SU-DHL-6 (cell line): ENCODE results near the gene GSTM4.
A peak's percentile ranks its signal among the peaks of the same experiment; 100 is the strongest.

Source experiments
- H2AFZ ChIP-seq: fragments of 200-600 bp; sonication (generic); 2 replicates; pipeline ENCODE4 v1.6.1; 2014; ENCODE audit warnings: low read depth, mild to moderate bottlenecking, moderate library complexity, mixed read lengths, antibody characterized with exemption, low read length; ENCODE audit not compliant: severe bottlenecking
- H3F3A ChIP-seq: fragments of 200-600 bp; shearing (Covaris generic); 2 replicates; pipeline ENCODE4 v1.6.0; 2016; ENCODE audit warnings: antibody characterized with exemption, mild to moderate bottlenecking; ENCODE audit not compliant: insufficient read depth
- H3K27ac ChIP-seq: fragments of 200-600 bp; sonication (generic); 2 replicates; pipeline ENCODE4 v1.5.1; 2016; ENCODE audit warnings: low read depth, mild to moderate bottlenecking, low read length, moderate library complexity, mixed read lengths
- H3K27me3 ChIP-seq: fragments of 200-600 bp; sonication (generic), shearing (Covaris generic); 2 replicates; pipeline ENCODE4 v1.6.0; 2014; ENCODE audit warnings: mild to moderate bottlenecking, low read length
- H3K36me3 ChIP-seq: fragments of 200-600 bp; sonication (generic); 2 replicates; pipeline ENCODE4 v1.6.1; 2014; ENCODE audit warnings: mild to moderate bottlenecking, low read length, mixed read lengths
- H3K4me2 ChIP-seq: fragments of 300-600, 200-600 bp; shearing (Covaris generic), sonication (generic); 2 replicates; pipeline ENCODE4 v1.6.0; 2014; ENCODE audit warnings: low read length, low read depth, mild to moderate bottlenecking; ENCODE audit not compliant: poor library complexity, severe bottlenecking
- H3K4me3 ChIP-seq: fragments of 200-600 bp; sonication (generic); 2 replicates; pipeline ENCODE4 v1.5.1; 2014; ENCODE audit warnings: antibody characterized with exemption, low read length, mild to moderate bottlenecking, mixed read lengths; ENCODE audit not compliant: insufficient read depth, poor library complexity, severe bottlenecking
- H3K79me2 ChIP-seq: fragments of 200-600 bp; sonication (generic); 2 replicates; pipeline ENCODE4 v1.6.1; 2014; ENCODE audit warnings: mild to moderate bottlenecking, low read length, moderate library complexity; ENCODE audit not compliant: insufficient read depth
- H3K9ac ChIP-seq: fragments of 200-600 bp; sonication (generic); 2 replicates; pipeline ENCODE4 v1.7.0; 2014; ENCODE audit warnings: mild to moderate bottlenecking, low read length
- H3K9me2 ChIP-seq: fragments of 200-600 bp; sonication (generic); replicated peaks from 2 replicates; pipeline ENCODE4 v1.6.1; 2014; ENCODE audit warnings: low read length; ENCODE audit not compliant: insufficient read depth
- H3K9me3 ChIP-seq: fragments of 200-600 bp; sonication (generic); 2 replicates; pipeline ENCODE4 v1.6.1; 2014; ENCODE audit warnings: low read length, mixed read lengths; ENCODE audit not compliant: insufficient read depth
- H4K20me1 ChIP-seq: fragments of 200-600 bp; sonication (generic); 2 replicates; pipeline ENCODE4 v1.6.1; 2014; ENCODE audit warnings: low read depth, mild to moderate bottlenecking, antibody characterized with exemption, low read length, moderate library complexity, mixed read lengths
- EZH2phosphoT487 ChIP-seq: fragments of 200-600 bp; sonication (generic), shearing (Covaris generic); conservative IDR thresholded peaks from 2 replicates; pipeline ENCODE4 v1.6.1; 2018; ENCODE audit warnings: mild to moderate bottlenecking, antibody characterized with exemption, low read length, moderate library complexity, mixed read lengths
- TF ChIP-seq, protein P1 (sequence below): fragments of 200-600 bp; sonication (generic); IDR thresholded peaks from one replicate; pipeline ENCODE4 v1.5.1; 2017; ENCODE audit warnings: antibody characterized with exemption, mild to moderate bottlenecking, low read length, moderate library complexity; ENCODE audit not compliant: insufficient read depth, poor library complexity, severe bottlenecking

GSTM4 gene

DNA sequence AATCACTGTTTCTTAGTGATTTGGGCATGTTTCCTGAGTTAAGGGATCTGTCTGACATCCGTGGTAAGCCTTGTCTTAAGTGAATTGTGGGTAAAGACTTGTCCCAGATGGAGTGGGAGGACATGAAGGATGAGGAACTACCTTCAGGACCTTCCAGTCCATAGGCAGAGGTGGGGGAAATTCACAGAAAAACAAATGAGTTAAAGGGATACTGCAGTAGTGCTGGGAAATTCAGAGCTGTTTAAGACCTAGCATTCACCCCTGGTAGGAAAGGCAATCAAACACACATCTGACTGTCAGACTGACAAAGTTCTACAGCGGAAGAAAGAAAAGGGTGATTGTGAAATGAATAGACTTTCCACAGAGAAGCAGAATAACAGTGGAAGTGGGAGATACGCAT is 39.5 kb upstream of the GSTM4 start:
- peaks cover 9% of the 10 kb centered on the region; the same call in 1 of the 2 replicates for H3K79me2 ChIP-seq
- H3K27me3 ChIP-seq: no peaks in the 10 kb centered on the region
- peaks cover 17% of the 10 kb centered on the region for H3F3A ChIP-seq
- H4K20me1 ChIP-seq: no peaks in the 10 kb centered on the region
- no peak overlapping the region for H3K27ac ChIP-seq
- H3K4me3 ChIP-seq: no peak overlapping the region
- H3K9me2 ChIP-seq: no peaks in the 10 kb centered on the region
- no peak overlapping the region for H3K4me2 ChIP-seq
- no peaks in the 10 kb centered on the region for H3K36me3 ChIP-seq
- H3K9ac ChIP-seq: no peak overlapping the region
- H2AFZ ChIP-seq: no peak overlapping the region
- no peak for TF ChIP-seq EZH2phosphoT487
- TF ChIP-seq, protein P1, sequence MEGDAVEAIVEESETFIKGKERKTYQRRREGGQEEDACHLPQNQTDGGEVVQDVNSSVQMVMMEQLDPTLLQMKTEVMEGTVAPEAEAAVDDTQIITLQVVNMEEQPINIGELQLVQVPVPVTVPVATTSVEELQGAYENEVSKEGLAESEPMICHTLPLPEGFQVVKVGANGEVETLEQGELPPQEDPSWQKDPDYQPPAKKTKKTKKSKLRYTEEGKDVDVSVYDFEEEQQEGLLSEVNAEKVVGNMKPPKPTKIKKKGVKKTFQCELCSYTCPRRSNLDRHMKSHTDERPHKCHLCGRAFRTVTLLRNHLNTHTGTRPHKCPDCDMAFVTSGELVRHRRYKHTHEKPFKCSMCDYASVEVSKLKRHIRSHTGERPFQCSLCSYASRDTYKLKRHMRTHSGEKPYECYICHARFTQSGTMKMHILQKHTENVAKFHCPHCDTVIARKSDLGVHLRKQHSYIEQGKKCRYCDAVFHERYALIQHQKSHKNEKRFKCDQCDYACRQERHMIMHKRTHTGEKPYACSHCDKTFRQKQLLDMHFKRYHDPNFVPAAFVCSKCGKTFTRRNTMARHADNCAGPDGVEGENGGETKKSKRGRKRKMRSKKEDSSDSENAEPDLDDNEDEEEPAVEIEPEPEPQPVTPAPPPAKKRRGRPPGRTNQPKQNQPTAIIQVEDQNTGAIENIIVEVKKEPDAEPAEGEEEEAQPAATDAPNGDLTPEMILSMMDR: no peak
- no peaks in the 10 kb centered on the region for H3K9me3 ChIP-seq

DNA sequence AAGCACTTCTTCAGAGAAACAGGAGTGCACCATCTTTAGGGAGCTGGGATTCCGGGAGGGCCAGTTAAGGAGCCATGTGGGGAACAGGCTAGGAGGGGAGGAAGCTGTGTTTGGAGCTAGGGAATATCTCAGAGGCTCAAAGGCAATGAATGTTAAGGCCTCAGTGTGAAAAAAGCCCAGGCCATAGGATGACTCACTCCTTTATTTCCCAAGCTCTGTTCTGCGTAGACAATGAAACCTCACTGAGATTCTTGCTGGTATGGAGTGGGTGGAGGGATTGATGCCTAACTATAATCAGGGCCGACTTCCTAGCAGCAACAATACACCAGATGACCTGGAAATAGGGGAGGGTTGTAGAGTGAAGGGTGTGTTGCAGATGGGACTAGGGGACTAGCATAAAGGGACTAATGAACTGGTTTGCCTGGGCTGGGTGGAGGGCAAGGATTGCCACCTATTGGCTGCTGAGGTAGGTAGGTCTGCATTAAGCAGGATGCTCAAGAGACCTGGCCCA is 38.6 kb upstream of the GSTM4 start:
- Histone ChIP-seq H3K27ac (no peak overlapping the region), H3K9me2 (no peaks in the 10 kb centered on the region), H3K9me3 (no peaks in the 10 kb centered on the region), H3K4me3 (no peak overlapping the region), H2AFZ (no peak overlapping the region), H3K9ac (no peak overlapping the region), H3K36me3 (no peaks in the 10 kb centered on the region), H4K20me1 (no peaks in the 10 kb centered on the region), H3F3A (peaks cover 17% of the 10 kb centered on the region), H3K4me2 (no peak overlapping the region), H3K27me3 (no peaks in the 10 kb centered on the region), H3K79me2 (peaks cover 11% of the 10 kb centered on the region; the same call in 1 of the 2 replicates)
- TF ChIP-seq, protein P1: no peak
- no peak for TF ChIP-seq EZH2phosphoT487

DNA sequence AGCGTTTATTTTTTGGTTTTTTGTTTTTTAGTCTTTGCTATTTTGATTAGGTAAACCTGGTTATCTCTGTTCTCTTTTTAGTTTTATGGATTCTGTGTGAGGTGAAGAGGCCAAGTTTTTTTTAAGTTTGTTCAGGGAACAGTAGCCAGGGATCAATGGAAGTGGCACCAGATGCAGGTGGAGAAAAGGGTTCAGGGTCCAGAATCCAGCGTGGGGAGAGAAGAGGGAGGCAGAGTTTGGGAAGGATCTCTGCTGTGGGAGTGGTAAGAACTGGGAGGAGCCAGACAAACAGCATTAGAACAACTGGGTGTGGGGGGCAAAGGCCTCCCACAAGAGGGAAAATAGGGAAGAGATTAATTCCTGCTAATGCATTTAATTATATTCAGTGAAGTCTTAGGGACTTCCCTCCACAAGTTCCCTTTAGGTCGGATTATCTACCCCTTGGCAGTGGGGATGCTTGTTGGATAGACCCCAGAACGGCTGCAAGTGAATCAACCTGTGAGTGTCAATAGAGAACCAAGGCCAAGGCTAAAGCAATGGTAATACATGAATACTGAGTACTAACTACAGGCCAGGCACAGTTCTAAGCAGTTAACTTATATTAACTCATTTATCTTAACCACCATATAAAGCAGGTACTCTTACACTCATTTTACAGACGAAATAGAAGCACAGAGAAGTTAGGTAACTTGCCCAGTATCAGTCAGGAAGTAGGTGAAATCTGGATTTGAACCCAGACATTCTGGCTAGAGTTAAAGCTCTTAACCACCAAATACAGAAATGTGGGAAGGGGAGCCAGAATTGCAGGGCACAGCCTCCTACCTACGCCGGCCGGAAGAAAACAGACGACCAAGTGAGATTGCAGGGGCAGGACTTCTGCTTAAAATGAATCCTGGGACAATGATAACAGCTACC is 37.0 kb upstream of the GSTM4 start:
- H3K79me2 ChIP-seq: peaks cover 25% of the 10 kb centered on the region; the same call in 1 of the 2 replicates
- H3K27ac ChIP-seq: peak overlapping the region; percentile 42
- no peaks in the 10 kb centered on the region for H4K20me1 ChIP-seq
- H3F3A ChIP-seq: peaks cover 17% of the 10 kb centered on the region
- peak overlapping the region; percentile 77 for H3K9ac ChIP-seq
- H2AFZ ChIP-seq: peak overlapping the region; percentile 89
- no peaks in the 10 kb centered on the region for H3K27me3 ChIP-seq
- no peaks in the 10 kb centered on the region for H3K9me2 ChIP-seq
- H3K9me3 ChIP-seq: no peaks in the 10 kb centered on the region
- H3K4me3 ChIP-seq: peak overlapping the region; percentile 79
- TF ChIP-seq, protein P1: no peak
- no peak for TF ChIP-seq EZH2phosphoT487
- peak overlapping the region; percentile 85 for H3K4me2 ChIP-seq
- no peaks in the 10 kb centered on the region for H3K36me3 ChIP-seq
